ENCODE measurements around the gene CD48. TPM values are rescaled to one million over a fixed set of nuclear protein-coding genes. Genes with fewer than 3 reads are reported as not detected.

Gene CD48
- total and polyA plus RNA-seq, 4 donors, result 2.5 to 10.0 (median 5.1) TPM

DNA sequence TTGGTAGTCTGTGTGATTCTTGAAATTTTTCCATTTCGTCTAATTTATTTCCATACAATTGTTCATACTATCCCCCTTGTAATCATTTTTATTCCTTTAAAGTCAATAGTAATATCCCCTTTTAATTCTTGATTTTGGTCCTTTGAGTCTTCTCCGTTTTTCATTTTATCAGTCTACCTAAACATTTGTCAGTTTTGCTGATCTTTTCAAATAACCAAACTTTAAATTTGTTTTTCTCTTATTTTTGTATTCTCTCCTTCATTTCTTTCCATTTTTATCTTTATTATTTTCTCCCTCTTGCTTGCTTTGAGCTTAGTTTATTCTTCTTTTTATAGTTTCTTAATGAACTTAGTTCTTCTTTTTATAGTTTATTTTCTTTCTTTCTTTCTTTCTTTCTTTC is 43.7 kb downstream of the CD48 start:
- no peaks in the 10 kb centered on the region for H3K27me3 ChIP-seq (ENCODE audit: control insufficient read depth in 4 of 4, insufficient read depth in 4 of 4, low read length in 3 of 4)
- no peak overlapping the region for H3K4me3 ChIP-seq (ENCODE audit: low read depth in 1 of 3, low read length in 3 of 3)
- H3K9ac ChIP-seq (ENCODE audit: low read depth in 1 of 2, low read length in 2 of 2), result no peak overlapping the region
- H3K36me3 ChIP-seq (ENCODE audit: control insufficient read depth in 4 of 4, insufficient read depth in 3 of 4, low read depth in 1 of 4, low read length in 3 of 4), result no peaks in the 10 kb centered on the region
- H3K27ac ChIP-seq (ENCODE audit: low read depth in 1 of 2, low read length in 2 of 2), result no peak overlapping the region
- H3K9me3 ChIP-seq (ENCODE audit: control insufficient read depth in 4 of 4, low read length in 3 of 4), result peaks cover 0 to 5% (median 0%) of the 10 kb centered on the region in 4 donors
- no peaks in the 10 kb centered on the region for H3K4me1 ChIP-seq (ENCODE audit: control insufficient read depth in 4 of 4, insufficient read depth in 4 of 4, low read length in 3 of 4)
- 86% methylated on average over 2 of the region's 2 CpGs for WGBS
- TF ChIP-seq, protein P1, sequence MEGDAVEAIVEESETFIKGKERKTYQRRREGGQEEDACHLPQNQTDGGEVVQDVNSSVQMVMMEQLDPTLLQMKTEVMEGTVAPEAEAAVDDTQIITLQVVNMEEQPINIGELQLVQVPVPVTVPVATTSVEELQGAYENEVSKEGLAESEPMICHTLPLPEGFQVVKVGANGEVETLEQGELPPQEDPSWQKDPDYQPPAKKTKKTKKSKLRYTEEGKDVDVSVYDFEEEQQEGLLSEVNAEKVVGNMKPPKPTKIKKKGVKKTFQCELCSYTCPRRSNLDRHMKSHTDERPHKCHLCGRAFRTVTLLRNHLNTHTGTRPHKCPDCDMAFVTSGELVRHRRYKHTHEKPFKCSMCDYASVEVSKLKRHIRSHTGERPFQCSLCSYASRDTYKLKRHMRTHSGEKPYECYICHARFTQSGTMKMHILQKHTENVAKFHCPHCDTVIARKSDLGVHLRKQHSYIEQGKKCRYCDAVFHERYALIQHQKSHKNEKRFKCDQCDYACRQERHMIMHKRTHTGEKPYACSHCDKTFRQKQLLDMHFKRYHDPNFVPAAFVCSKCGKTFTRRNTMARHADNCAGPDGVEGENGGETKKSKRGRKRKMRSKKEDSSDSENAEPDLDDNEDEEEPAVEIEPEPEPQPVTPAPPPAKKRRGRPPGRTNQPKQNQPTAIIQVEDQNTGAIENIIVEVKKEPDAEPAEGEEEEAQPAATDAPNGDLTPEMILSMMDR (IDR thresholded peaks at IDR 0.05; ENCODE audit: low read depth, low read length, missing input control), result no peak
- no peak for TF ChIP-seq HNF4G (IDR thresholded peaks at IDR 0.05)
- TF ChIP-seq, protein P2, sequence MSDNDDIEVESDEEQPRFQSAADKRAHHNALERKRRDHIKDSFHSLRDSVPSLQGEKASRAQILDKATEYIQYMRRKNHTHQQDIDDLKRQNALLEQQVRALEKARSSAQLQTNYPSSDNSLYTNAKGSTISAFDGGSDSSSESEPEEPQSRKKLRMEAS (IDR thresholded peaks at IDR 0.05), result no peak
- no peak for TF ChIP-seq FOXA2 (IDR thresholded peaks at IDR 0.05)
- TF ChIP-seq YY1 (IDR thresholded peaks at IDR 0.05), result no peak
- no peak for TF ChIP-seq TAF1 (conservative IDR thresholded peaks at IDR 0.05)
- TF ChIP-seq NR2F2 (IDR thresholded peaks at IDR 0.05), result no peak
- TF ChIP-seq RAD21 (IDR thresholded peaks at IDR 0.05), result no peak
- TF ChIP-seq, protein P3, sequence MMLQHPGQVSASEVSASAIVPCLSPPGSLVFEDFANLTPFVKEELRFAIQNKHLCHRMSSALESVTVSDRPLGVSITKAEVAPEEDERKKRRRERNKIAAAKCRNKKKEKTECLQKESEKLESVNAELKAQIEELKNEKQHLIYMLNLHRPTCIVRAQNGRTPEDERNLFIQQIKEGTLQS (IDR thresholded peaks at IDR 0.05), result no peak
- no peak for TF ChIP-seq JUND (IDR thresholded peaks at IDR 0.05)
- TF ChIP-seq, protein P4, sequence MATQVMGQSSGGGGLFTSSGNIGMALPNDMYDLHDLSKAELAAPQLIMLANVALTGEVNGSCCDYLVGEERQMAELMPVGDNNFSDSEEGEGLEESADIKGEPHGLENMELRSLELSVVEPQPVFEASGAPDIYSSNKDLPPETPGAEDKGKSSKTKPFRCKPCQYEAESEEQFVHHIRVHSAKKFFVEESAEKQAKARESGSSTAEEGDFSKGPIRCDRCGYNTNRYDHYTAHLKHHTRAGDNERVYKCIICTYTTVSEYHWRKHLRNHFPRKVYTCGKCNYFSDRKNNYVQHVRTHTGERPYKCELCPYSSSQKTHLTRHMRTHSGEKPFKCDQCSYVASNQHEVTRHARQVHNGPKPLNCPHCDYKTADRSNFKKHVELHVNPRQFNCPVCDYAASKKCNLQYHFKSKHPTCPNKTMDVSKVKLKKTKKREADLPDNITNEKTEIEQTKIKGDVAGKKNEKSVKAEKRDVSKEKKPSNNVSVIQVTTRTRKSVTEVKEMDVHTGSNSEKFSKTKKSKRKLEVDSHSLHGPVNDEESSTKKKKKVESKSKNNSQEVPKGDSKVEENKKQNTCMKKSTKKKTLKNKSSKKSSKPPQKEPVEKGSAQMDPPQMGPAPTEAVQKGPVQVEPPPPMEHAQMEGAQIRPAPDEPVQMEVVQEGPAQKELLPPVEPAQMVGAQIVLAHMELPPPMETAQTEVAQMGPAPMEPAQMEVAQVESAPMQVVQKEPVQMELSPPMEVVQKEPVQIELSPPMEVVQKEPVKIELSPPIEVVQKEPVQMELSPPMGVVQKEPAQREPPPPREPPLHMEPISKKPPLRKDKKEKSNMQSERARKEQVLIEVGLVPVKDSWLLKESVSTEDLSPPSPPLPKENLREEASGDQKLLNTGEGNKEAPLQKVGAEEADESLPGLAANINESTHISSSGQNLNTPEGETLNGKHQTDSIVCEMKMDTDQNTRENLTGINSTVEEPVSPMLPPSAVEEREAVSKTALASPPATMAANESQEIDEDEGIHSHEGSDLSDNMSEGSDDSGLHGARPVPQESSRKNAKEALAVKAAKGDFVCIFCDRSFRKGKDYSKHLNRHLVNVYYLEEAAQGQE (IDR thresholded peaks at IDR 0.05), result no peak
- TF ChIP-seq RXRA (IDR thresholded peaks at IDR 0.05), result no peak
- no peak for TF ChIP-seq FOXA1 (IDR thresholded peaks at IDR 0.05)
- no peak for TF ChIP-seq SP1 (IDR thresholded peaks at IDR 0.05)
- TF ChIP-seq GABPA (IDR thresholded peaks at IDR 0.05 in 1 of 2, conservative IDR thresholded peaks at IDR 0.05 in 1 of 2), result no peak
- TF ChIP-seq EGR1 (IDR thresholded peaks at IDR 0.05; ENCODE audit: low read depth in 2 of 2), result no peak
- TF ChIP-seq, protein P5, sequence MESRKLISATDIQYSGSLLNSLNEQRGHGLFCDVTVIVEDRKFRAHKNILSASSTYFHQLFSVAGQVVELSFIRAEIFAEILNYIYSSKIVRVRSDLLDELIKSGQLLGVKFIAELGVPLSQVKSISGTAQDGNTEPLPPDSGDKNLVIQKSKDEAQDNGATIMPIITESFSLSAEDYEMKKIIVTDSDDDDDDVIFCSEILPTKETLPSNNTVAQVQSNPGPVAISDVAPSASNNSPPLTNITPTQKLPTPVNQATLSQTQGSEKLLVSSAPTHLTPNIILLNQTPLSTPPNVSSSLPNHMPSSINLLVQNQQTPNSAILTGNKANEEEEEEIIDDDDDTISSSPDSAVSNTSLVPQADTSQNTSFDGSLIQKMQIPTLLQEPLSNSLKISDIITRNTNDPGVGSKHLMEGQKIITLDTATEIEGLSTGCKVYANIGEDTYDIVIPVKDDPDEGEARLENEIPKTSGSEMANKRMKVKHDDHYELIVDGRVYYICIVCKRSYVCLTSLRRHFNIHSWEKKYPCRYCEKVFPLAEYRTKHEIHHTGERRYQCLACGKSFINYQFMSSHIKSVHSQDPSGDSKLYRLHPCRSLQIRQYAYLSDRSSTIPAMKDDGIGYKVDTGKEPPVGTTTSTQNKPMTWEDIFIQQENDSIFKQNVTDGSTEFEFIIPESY (IDR thresholded peaks at IDR 0.05), result no peak
- DNase-seq (ENCODE audit: low spot score), result no peak

DNA sequence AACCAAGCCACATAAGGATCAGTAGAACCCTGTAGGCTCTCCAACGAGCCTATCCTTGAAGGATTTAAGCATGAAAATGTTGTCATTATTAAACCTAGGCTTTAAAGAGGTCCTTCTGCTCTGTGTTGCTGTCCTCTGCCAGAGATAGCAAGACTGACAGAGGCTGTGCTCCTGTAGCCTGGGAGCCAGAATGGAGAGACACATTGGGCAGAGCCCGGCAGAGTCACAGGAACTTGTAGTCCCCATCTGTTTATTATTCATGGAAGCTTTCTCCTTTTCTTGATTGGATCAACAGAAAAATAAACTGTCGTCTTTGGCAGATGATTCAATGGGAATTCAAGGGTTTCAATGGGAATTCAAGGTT is 45.6 kb downstream of the CD48 start:
- no peaks in the 10 kb centered on the region for H3K27me3 ChIP-seq (ENCODE audit: control insufficient read depth in 4 of 4, insufficient read depth in 4 of 4, low read length in 3 of 4)
- H3K4me1 ChIP-seq (ENCODE audit: control insufficient read depth in 4 of 4, insufficient read depth in 4 of 4, low read length in 3 of 4), result no peaks in the 10 kb centered on the region
- WGBS, result 56% methylated on average over 3 of the region's 3 CpGs
- no peak for DNase-seq (ENCODE audit: low spot score)
- no peak overlapping the region for H3K4me3 ChIP-seq (ENCODE audit: low read depth in 1 of 3, low read length in 3 of 3)
- H3K9me3 ChIP-seq (ENCODE audit: control insufficient read depth in 4 of 4, low read length in 3 of 4), result peaks cover 0 to 5% (median 0%) of the 10 kb centered on the region in 4 donors
- H3K9ac ChIP-seq (ENCODE audit: low read depth in 1 of 2, low read length in 2 of 2), result no peak overlapping the region
- H3K36me3 ChIP-seq (ENCODE audit: control insufficient read depth in 4 of 4, insufficient read depth in 3 of 4, low read depth in 1 of 4, low read length in 3 of 4), result no peaks in the 10 kb centered on the region
- H3K27ac ChIP-seq (ENCODE audit: low read depth in 1 of 2, low read length in 2 of 2), result peak overlapping the region in 1 of 2 donors; percentile 9
- TF ChIP-seq JUND (IDR thresholded peaks at IDR 0.05) (no peak), YY1 (IDR thresholded peaks at IDR 0.05) (no peak), EGR1 (IDR thresholded peaks at IDR 0.05; ENCODE audit: low read depth in 2 of 2) (no peak), HNF4A (conservative IDR thresholded peaks at IDR 0.05) (no peak), RAD21 (IDR thresholded peaks at IDR 0.05) (no peak), FOXA1 (IDR thresholded peaks at IDR 0.05) (no peak)
- TF ChIP-seq, protein P1 (IDR thresholded peaks at IDR 0.05; ENCODE audit: low read depth, low read length, missing input control), result no peak
- TF ChIP-seq, protein P3 (IDR thresholded peaks at IDR 0.05), result no peak
- TF ChIP-seq, protein P5 (IDR thresholded peaks at IDR 0.05), result no peak

Measured in liver (tissue), 9 donors.